Measurements from ENCODE around the gene C1orf52. TPM values are rescaled to one million over a fixed set of nuclear protein-coding genes. Genes with fewer than 3 reads are reported as not detected.

C1orf52 gene
- total RNA-seq, 2 experiments from 2014 or later = 62.4 to 66.6 TPM

DNA sequence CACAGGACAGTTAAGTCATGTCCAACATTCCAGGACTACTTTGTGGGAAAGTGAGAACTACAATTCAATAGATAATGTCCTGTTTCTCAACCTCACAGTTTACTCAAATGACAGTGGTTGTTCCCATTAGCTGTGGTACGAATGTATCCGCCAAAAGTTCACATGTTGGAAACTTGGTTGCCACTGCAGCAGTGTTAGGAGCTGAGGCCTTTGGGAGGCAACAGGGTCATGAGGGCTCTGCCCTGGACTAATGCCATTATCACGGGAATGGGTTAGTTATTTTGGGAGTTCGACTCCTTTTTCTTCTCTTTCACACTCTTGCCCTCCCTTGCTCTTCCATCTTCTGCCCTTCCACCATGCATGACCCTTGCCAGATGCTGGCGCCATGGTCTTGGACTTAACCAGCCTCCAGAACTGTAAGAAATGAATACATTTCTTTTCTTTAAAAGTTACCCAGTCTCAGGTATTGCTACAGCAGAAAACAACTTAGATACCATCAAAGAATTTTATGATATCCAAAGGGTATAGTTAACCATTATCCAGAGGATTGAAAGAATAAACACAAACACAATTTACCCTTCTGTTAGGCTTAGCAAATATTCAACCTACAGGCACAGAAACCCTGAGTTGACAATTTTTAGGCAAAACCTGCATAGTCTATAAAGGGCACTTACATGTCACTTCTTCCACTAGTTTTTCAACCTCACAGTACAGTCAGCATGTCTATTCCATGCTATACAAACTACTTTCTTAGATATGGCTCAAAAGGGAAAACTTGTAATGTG, 9.5 kb upstream of the C1orf52 start:
- DNase-seq (no peak), ATAC-seq (ENCODE audit: poor library complexity) (no peak)
- Mint-ChIP-seq H3K36me3 (ENCODE audit: low read depth) (peaks cover 69% of the 10 kb centered on the region), H3K27ac (no peak overlapping the region), H3K9me3 (no peaks in the 10 kb centered on the region), H3K4me1 (ENCODE audit: low read depth) (peaks cover 38% of the 10 kb centered on the region), H3K4me3 (no peak overlapping the region), H3K27me3 (no peaks in the 10 kb centered on the region)
- H3K4me3 ChIP-seq (ENCODE audit: low read length) = no peak overlapping the region
- H3K27ac ChIP-seq (ENCODE audit: low read depth in 1 of 2, low read length in 2 of 2) = no peak overlapping the region
- peaks cover 71% of the 10 kb centered on the region for H3K36me3 ChIP-seq (ENCODE audit: insufficient read depth, low read length)
- no peak for TF ChIP-seq CTCF (IDR thresholded peaks at IDR 0.05)
- no peaks in the 10 kb centered on the region for H3K27me3 ChIP-seq (ENCODE audit: control insufficient read depth in 1 of 2, insufficient read depth in 2 of 2, low read length in 2 of 2)
- CTCF ChIA-PET = interaction anchor here (0.7 to 11.2 kb wide), 3 partner anchors 10 to 486 kb away, joined by 4 to 119 read pairs (median 16); partner anchors contain the start of gene C1orf52
- POLR2A ChIA-PET = interaction anchor here (1.1 to 2.1 kb wide), 2 partner anchors 7 to 9 kb away, joined by 6 read pairs; partner anchors contain the start of genes BCL10 and C1orf52
- no peaks in the 10 kb centered on the region for H3K9me3 ChIP-seq (ENCODE audit: control insufficient read depth in 1 of 2, insufficient read depth in 1 of 2, low read length in 2 of 2)
- peaks cover 3% of the 10 kb centered on the region for H3K4me1 ChIP-seq (ENCODE audit: insufficient read depth, low read length)
- intact Hi-C loops (cut with DNase I, micrococcal nuclease) = no loop called here

GRCh38 chr1:85267313-85267712, 7.9 kb upstream of the C1orf52 start:
- DNase-seq = no peak
- Mint-ChIP-seq H3K27ac (no peak overlapping the region), H3K4me3 (no peak overlapping the region), H3K27me3 (no peaks in the 10 kb centered on the region), H3K36me3 (ENCODE audit: low read depth) (peaks cover 57% of the 10 kb centered on the region), H3K9me3 (no peaks in the 10 kb centered on the region), H3K4me1 (ENCODE audit: low read depth) (peaks cover 22% of the 10 kb centered on the region)
- no peak for ATAC-seq (ENCODE audit: poor library complexity)
- intact Hi-C loops (cut with DNase I, micrococcal nuclease) = no loop called here
- peaks cover 71% of the 10 kb centered on the region for H3K36me3 ChIP-seq (ENCODE audit: insufficient read depth, low read length)
- no peaks in the 10 kb centered on the region for H3K9me3 ChIP-seq (ENCODE audit: control insufficient read depth in 1 of 2, insufficient read depth in 1 of 2, low read length in 2 of 2)
- H3K27me3 ChIP-seq (ENCODE audit: control insufficient read depth in 1 of 2, insufficient read depth in 2 of 2, low read length in 2 of 2) = no peaks in the 10 kb centered on the region
- H3K27ac ChIP-seq (ENCODE audit: low read depth in 1 of 2, low read length in 2 of 2) = no peak overlapping the region
- POLR2A ChIA-PET = no interaction called here
- CTCF ChIA-PET = interaction anchor here (1.3 kb wide), 1 partner anchor 322 kb away, joined by 4 read pairs; no protein-coding TSS in a partner anchor
- H3K4me3 ChIP-seq (ENCODE audit: low read length) = no peak overlapping the region
- peaks cover 3% of the 10 kb centered on the region for H3K4me1 ChIP-seq (ENCODE audit: insufficient read depth, low read length)
- no peak for TF ChIP-seq CTCF (IDR thresholded peaks at IDR 0.05)

DNA sequence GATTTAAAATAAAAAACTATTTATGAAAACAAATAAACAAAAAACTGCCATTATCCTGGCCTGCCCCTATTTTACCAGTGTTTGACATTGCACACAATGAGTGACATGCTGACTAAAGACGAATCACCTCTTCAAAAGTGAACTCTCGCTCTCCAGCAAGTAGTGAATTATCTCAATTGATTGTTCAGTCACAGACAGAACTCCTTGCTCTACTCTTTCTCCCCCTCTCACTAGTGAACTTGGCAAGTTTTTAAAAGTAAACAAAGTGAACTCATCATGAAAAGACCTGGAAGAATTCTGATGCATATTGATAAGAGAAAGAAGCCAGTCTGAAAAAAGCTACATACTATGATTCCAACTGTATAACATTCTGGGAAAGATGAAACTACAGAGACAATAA, 4.7 kb upstream of the C1orf52 start:
- Mint-ChIP-seq H3K4me3 (no peak overlapping the region), H3K9me3 (no peaks in the 10 kb centered on the region), H3K36me3 (ENCODE audit: low read depth) (peaks cover 44% of the 10 kb centered on the region), H3K4me1 (ENCODE audit: low read depth) (peaks cover 9% of the 10 kb centered on the region), H3K27me3 (no peaks in the 10 kb centered on the region), H3K27ac (no peak overlapping the region)
- ATAC-seq (ENCODE audit: poor library complexity) = no peak
- Histone ChIP-seq H3K9me3 (ENCODE audit: control insufficient read depth in 1 of 2, insufficient read depth in 1 of 2, low read length in 2 of 2) (no peaks in the 10 kb centered on the region), H3K36me3 (ENCODE audit: insufficient read depth, low read length) (peaks cover 41% of the 10 kb centered on the region), H3K4me3 (ENCODE audit: low read length) (no peak overlapping the region), H3K27ac (ENCODE audit: low read depth in 1 of 2, low read length in 2 of 2) (no peak overlapping the region), H3K27me3 (ENCODE audit: control insufficient read depth in 1 of 2, insufficient read depth in 2 of 2, low read length in 2 of 2) (no peaks in the 10 kb centered on the region), H3K4me1 (ENCODE audit: insufficient read depth, low read length) (peaks cover 9% of the 10 kb centered on the region)
- no peak for DNase-seq
- TF ChIP-seq CTCF (IDR thresholded peaks at IDR 0.05) = no peak
- CTCF ChIA-PET = interaction anchor here (1.3 kb wide), 2 partner anchors 10 to 320 kb away, joined by 6 read pairs; no protein-coding TSS in a partner anchor
- intact Hi-C loops (cut with DNase I, micrococcal nuclease) = loop anchor here in 1 of 2 experiments (5.0 kb wide), 1 partner anchor 577 kb away; no protein-coding TSS in a partner anchor
- POLR2A ChIA-PET = interaction anchor here (1.5 kb wide), 1 partner anchor 12 kb away, joined by 6 read pairs; the partner anchor contains the start of gene BCL10

Measured in CD4-positive, alpha-beta T cell (primary cell).